HFFc6 (cell line): ENCODE measurements around the gene GJA1. TPM values are rescaled to one million over a fixed set of nuclear protein-coding genes. Genes with fewer than 3 reads are reported as not detected.
A peak's percentile ranks its signal among the peaks of the same experiment; 100 is the strongest.

Experiments used
- DNase-seq: peaks from one replicate; pipeline ENCODE4 v3.0.0-alpha.2; 2018
- H3K27ac Mint-ChIP-seq: 2 replicates; pipeline ENCODE4 v1.8.0; 2020; ENCODE audit warnings: mild to moderate bottlenecking, mixed read lengths
- H3K27me3 Mint-ChIP-seq: 2 replicates; pipeline ENCODE4 v1.8.0; 2021; ENCODE audit warnings: mild to moderate bottlenecking, moderate library complexity, mixed read lengths; ENCODE audit not compliant: insufficient read depth
- H3K36me3 Mint-ChIP-seq: 2 replicates; pipeline ENCODE4 v1.8.0; 2021; ENCODE audit warnings: low read depth, mixed read lengths
- H3K4me1 Mint-ChIP-seq: 2 replicates; pipeline ENCODE4 v1.8.0; 2020; ENCODE audit warnings: low read depth, mixed read lengths
- H3K4me3 Mint-ChIP-seq: 2 replicates; pipeline ENCODE4 v1.8.0; 2020; ENCODE audit warnings: mild to moderate bottlenecking, moderate library complexity, mixed read lengths
- H3K9me3 Mint-ChIP-seq: 2 replicates; pipeline ENCODE4 v1.8.0; 2020; ENCODE audit warnings: mild to moderate bottlenecking, mixed read lengths
- CTCF ChIP-seq: fragments of 200-600 bp; sonication (generic); IDR thresholded peaks from 2 replicates; pipeline ENCODE4 v1.5.0; 2021; ENCODE audit warnings: antibody characterized with exemption, mild to moderate bottlenecking
- total RNA-seq, 6 experiments: library from RNA; stranded (reverse); fragmentation: NEBNext Ultra II Directional; extraction: Animal tissue kit (Norgen Biotek cat#: 25700); gene quantifications; 2 replicates in 1 of 6; 3 replicates in 5 of 6; pipeline ENCODE4 v1.2.3, GENCODE V29; 2021

Gene GJA1
- total RNA-seq, 6 experiments from 2014 or later: 80.6 to 96.4 (median 87.7) TPM

GRCh38 chr6:121485359-121485811 is 49.9 kb downstream of the GJA1 start:
- peaks cover 22% of the 10 kb centered on the region for H3K4me1 Mint-ChIP-seq

GRCh38 chr6:121491576-121491975 is 56.1 kb downstream of the GJA1 start:
- no peaks in the 10 kb centered on the region; the same call in 1 of the 2 replicates for H3K27me3 Mint-ChIP-seq
- H3K27ac Mint-ChIP-seq: no peak overlapping the region
- no peaks in the 10 kb centered on the region for H3K36me3 Mint-ChIP-seq
- TF ChIP-seq CTCF: no peak
- H3K4me1 Mint-ChIP-seq: peaks cover 6% of the 10 kb centered on the region; the same call in 1 of the 2 replicates
- H3K9me3 Mint-ChIP-seq: no peaks in the 10 kb centered on the region
- H3K4me3 Mint-ChIP-seq: no peak overlapping the region
- no peak for DNase-seq

More at GRCh38 chr6:121485359-121485811, 49.9 kb downstream of the GJA1 start:
- H3K4me3 Mint-ChIP-seq: no peak overlapping the region
- no peak for TF ChIP-seq CTCF
- DNase-seq: peak; percentile 12
- H3K27me3 Mint-ChIP-seq: no peaks in the 10 kb centered on the region; the same call in 1 of the 2 replicates
- peak overlapping the region; percentile 18; the same call in 1 of the 2 replicates for H3K27ac Mint-ChIP-seq
- H3K9me3 Mint-ChIP-seq: no peaks in the 10 kb centered on the region
- no peaks in the 10 kb centered on the region for H3K36me3 Mint-ChIP-seq

DNA sequence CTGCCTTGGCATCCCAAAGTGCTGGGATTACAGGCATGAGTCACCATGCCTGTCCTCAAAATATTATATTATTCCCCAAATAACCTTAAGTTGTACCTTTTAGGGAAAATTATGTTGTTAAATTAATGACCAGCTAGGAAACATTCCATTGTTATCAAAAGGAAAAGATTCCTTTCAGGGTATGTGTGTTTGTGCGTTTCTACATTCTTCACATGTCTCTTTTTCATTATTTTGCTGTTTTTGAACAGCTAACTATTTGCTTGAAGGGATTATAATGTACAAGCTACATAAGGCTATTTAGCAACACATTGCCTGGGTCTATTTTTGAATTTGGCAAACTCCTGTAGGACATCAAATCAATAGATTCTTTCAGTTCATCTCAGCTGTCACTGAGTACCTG is 57.1 kb downstream of the GJA1 start:
- Mint-ChIP-seq H3K4me3 (no peak overlapping the region), H3K27ac (no peak overlapping the region), H3K36me3 (no peaks in the 10 kb centered on the region), H3K27me3 (peaks cover 2% of the 10 kb centered on the region), H3K4me1 (peaks cover 6% of the 10 kb centered on the region; the same call in 1 of the 2 replicates), H3K9me3 (no peaks in the 10 kb centered on the region)
- no peak for DNase-seq
- no peak for TF ChIP-seq CTCF

GRCh38 chr6:121497970-121498375 is 62.5 kb downstream of the GJA1 start:
- no peak overlapping the region for H3K4me3 Mint-ChIP-seq
- no peak for DNase-seq
- H3K9me3 Mint-ChIP-seq: no peaks in the 10 kb centered on the region
- H3K36me3 Mint-ChIP-seq: no peaks in the 10 kb centered on the region
- no peak for TF ChIP-seq CTCF
- no peak overlapping the region for H3K27ac Mint-ChIP-seq
- H3K4me1 Mint-ChIP-seq: no peaks in the 10 kb centered on the region
- peaks cover 2% of the 10 kb centered on the region for H3K27me3 Mint-ChIP-seq

GRCh38 chr6:121498481-121499276 is 63.2 kb downstream of the GJA1 start:
- no peak for TF ChIP-seq CTCF
- Mint-ChIP-seq H3K27ac (no peak overlapping the region), H3K36me3 (no peaks in the 10 kb centered on the region), H3K9me3 (no peaks in the 10 kb centered on the region), H3K27me3 (peaks cover 2% of the 10 kb centered on the region), H3K4me3 (no peak overlapping the region), H3K4me1 (peaks cover 7% of the 10 kb centered on the region)
- no peak for DNase-seq

Other genes with a start within 250 kb of the GJA1 start
- gene TBC1D32, start 101.2 kb upstream of the GJA1 start, total RNA-seq: 1 to 10 TPM; 3.9 to 6.1 (median 4.6) TPM